Peyer's patch (tissue), 4 donors: ENCODE measurements around the gene SCP2.

Experiments
- CTCF ChIP-seq, 6 experiments: fragments of 450-650 bp in 4 of 6; fragments of 200-600 bp in 2 of 6; sonication (generic) in 1 of 6; IDR thresholded peaks; one replicate each; pipeline ENCODE4 v1.5.1; 2017 to 2019; ENCODE audit warnings: antibody characterized with exemption in 6 of 6, mild to moderate bottlenecking in 3 of 6, moderate library complexity in 1 of 6
- POLR2A ChIP-seq, 2 donors: fragments of 450-650 bp; IDR thresholded peaks; one replicate each; pipeline ENCODE4 v1.5.1; 2017; ENCODE audit warnings: antibody characterized with exemption in 2 of 2, mild to moderate bottlenecking in 2 of 2, moderate library complexity in 2 of 2

- TF ChIP-seq CTCF (IDR thresholded peaks at IDR 0.05) (no peak), POLR2A (IDR thresholded peaks at IDR 0.05) (no peak)
Observed at GRCh38 chr1:53070621-53071020, 143.5 kb downstream of the SCP2 start.
